Memory B cell (primary cell): Measurements from ENCODE around the gene MFSD6.
A peak's percentile ranks its signal among the peaks of the same experiment; 100 is the strongest.
"Not testable (repeated sequence)": the region's sequence is repeated elsewhere in the genome, so short reads cannot be mapped to it uniquely, and the experiment has no call there.

ENCODE experiments used
- ATAC-seq: fragments of 150-1000 bp; cut with Tn5 transposase; 2 replicates; pipeline ENCODE4 v1.10.0; 2021; ENCODE audit warnings: low read depth, mild to moderate bottlenecking, moderate library complexity
- DNase-seq, 2 donors: peaks; one replicate each; pipeline ENCODE4 v3.0.0; 2022; ENCODE audit warnings: low spot score in 2 of 2
- H3K27ac Mint-ChIP-seq: one replicate; pipeline ENCODE4 v1.8.0; 2022; ENCODE audit warnings: mild to moderate bottlenecking, moderate library complexity, mixed read lengths
- H3K27me3 Mint-ChIP-seq: one replicate; pipeline ENCODE4 v1.8.0; 2022; ENCODE audit warnings: mixed read lengths
- H3K36me3 Mint-ChIP-seq: one replicate; pipeline ENCODE4 v1.8.0; 2022; ENCODE audit warnings: mild to moderate bottlenecking, mixed read lengths
- H3K4me1 Mint-ChIP-seq: one replicate; pipeline ENCODE4 v1.8.0; 2022; ENCODE audit warnings: mixed read lengths
- H3K4me3 Mint-ChIP-seq: one replicate; pipeline ENCODE4 v1.8.0; 2022; ENCODE audit warnings: mild to moderate bottlenecking, moderate library complexity, mixed read lengths
- H3K9me3 Mint-ChIP-seq: one replicate; pipeline ENCODE4 v1.8.0; 2022; ENCODE audit warnings: mixed read lengths

The MFSD6 gene

DNA sequence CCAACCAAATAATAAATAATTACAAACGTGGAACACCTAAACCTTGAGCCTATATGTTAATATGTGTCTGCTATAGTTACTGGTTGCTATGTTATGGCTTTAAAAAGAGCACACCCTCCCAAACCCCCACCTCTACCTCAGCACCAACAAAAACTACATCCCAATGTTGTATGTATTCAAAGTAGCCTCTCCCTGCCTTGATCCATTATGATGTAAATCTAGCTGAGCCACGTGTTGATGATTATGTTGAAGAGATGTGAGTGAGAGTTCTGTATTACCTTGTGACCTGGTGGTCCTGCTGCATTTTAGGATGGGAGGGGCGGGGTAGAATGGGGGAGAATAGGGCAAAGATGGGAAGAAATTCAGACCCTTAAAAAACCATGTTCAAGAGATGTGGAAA, 4.8 kb downstream of the MFSD6 start:
- Mint-ChIP-seq H3K4me3 (no peak overlapping the region), H3K36me3 (peaks cover 4% of the 10 kb centered on the region), H3K4me1 (peaks cover 25% of the 10 kb centered on the region), H3K27ac (peak overlapping the region; percentile 49), H3K27me3 (no peaks in the 10 kb centered on the region), H3K9me3 (no peaks in the 10 kb centered on the region)
- no peak for ATAC-seq
- no peak for DNase-seq

DNA sequence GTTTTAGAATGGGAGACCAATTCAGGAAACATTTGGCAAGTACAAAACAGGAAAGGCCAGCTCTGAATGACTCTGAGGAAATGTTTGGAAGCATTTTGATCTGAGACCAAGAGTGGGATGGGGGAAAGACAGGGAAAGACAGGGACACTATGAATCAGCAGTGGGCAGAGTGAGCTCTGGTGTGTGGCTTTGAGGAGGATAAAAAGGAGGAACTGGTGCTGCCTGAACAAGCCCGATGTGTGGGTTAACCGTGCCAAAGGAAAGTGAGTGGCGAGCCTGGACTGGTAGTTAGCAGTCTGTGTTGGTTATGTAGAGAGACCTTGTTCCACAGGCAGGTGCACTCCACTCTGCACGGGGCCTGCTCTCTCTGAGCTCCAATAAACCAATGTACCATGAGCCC, 5.3 kb downstream of the MFSD6 start:
- H3K27ac Mint-ChIP-seq = peak overlapping the region; percentile 49
- H3K4me3 Mint-ChIP-seq = no peak overlapping the region
- ATAC-seq (no peak), DNase-seq (no peak)
- peaks cover 27% of the 10 kb centered on the region for H3K4me1 Mint-ChIP-seq
- peaks cover 6% of the 10 kb centered on the region for H3K36me3 Mint-ChIP-seq
- no peaks in the 10 kb centered on the region for H3K27me3 Mint-ChIP-seq
- no peaks in the 10 kb centered on the region for H3K9me3 Mint-ChIP-seq

DNA sequence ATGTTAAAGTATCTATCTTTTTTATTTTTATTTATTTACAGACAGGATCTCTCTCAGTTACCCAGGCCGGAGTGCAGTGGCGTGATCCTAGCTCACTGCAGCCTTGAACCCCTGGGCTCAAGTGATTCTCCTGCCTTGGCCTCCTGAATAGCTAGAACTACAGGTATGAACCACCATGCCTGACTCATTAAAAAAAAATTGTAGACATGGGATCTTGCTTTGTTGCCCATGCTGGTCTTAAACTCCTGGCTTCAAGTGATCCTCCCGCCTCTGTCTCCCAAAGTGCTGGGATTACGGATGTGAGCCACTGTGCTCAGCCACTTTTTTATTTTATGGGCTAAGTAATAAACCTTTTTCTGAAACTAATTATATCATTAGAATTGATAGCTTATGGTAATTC, 7.1 kb downstream of the MFSD6 start:
- no peaks in the 10 kb centered on the region for H3K27me3 Mint-ChIP-seq
- H3K4me1 Mint-ChIP-seq = peaks cover 27% of the 10 kb centered on the region
- peak overlapping the region; percentile 89 for H3K27ac Mint-ChIP-seq
- peaks cover 7% of the 10 kb centered on the region for H3K36me3 Mint-ChIP-seq
- ATAC-seq (no peak), DNase-seq (no peak)
- no peaks in the 10 kb centered on the region for H3K9me3 Mint-ChIP-seq
- no peak overlapping the region for H3K4me3 Mint-ChIP-seq

DNA sequence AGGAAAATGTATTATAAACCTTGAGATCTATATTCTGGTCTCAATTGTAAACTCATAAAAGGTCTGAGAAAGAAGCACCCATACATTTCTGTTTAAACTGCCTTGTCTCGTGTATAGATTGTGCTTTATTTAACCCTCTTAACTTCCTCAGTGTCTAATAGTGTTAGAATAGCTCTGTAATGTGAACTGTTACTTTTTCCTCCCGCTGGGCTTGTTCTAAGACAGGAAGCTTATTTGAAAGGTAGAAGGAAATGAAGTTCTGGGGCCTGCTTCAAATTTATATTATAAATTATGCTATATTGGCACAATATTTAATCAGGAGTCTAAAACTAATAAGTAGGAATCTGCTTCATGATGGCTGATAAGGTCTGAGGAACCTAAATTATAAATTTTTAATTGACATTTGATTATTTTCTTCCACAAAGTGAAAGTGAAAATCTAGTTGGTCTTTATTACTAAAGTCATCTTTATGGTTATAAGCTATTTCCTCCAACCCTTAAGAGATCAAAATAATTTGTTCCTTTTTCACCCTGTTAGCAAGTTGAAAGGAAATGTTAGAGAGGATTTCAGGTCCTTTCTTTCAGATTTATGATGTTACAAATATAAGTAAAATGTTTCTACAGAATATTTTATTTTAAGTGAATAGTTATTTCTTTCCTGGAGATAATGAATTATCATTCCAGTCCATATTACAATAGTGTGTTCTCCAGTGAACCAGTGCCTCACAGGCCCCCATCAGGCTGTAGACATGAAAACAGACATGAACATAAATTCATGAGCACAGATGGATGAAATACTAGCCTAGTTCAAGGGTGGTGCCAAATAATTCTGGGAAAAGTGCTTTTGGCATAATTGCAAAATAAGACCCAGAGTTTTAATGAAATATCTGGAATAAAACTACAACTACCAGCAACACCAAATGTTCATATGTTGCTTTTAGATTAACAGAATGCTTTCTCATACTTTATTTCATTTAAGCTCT, 7.9 kb downstream of the MFSD6 start:
- DNase-seq (no peak), ATAC-seq (peak; percentile 51)
- Mint-ChIP-seq H3K27me3 (no peaks in the 10 kb centered on the region), H3K4me3 (peak overlapping the region; percentile 29), H3K4me1 (peaks cover 31% of the 10 kb centered on the region), H3K27ac (peak overlapping the region; percentile 89), H3K9me3 (no peaks in the 10 kb centered on the region), H3K36me3 (peaks cover 9% of the 10 kb centered on the region)

DNA sequence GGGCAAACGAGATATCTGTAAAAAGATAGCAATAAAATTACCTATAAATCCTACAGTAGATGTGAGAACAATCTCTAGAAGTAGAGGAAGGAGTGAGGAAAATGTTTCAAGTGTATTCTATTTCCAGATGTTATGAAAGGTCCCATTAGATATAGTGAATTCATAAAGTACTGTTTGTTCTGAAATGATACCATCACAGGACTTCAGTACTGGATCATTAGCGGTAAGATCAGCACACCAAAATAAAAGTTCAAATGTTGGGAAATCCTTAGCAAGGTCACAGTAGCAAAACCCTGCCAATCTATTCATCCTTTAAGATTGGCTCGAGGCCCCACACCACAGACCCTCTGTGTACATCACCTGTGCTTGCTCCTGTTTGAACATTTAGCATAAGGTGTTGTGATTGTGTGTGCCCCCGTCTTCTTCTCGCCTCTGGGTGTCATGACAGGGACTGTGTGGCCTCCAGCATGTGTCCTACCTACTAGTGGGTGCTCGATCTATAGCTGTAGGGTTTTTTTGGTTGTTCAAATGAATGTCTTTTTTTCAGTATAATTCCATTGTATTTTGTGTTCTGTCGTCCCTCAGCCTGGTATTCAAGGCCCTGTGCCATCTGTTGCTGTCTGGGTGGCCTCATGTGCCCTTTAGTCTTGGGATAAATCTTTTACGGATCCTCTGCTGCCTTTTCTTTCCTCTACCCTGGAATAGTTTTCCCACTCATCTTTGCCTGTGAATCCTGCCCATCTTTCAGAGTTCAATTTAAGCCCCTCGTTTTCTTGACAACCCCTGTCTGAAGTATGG, 9.1 kb downstream of the MFSD6 start:
- H3K4me1 Mint-ChIP-seq = peaks cover 33% of the 10 kb centered on the region
- H3K27me3 Mint-ChIP-seq = no peaks in the 10 kb centered on the region
- peaks cover 14% of the 10 kb centered on the region for H3K36me3 Mint-ChIP-seq
- no peak overlapping the region for H3K4me3 Mint-ChIP-seq
- H3K9me3 Mint-ChIP-seq = no peaks in the 10 kb centered on the region
- DNase-seq (no peak), ATAC-seq (no peak)
- no peak overlapping the region for H3K27ac Mint-ChIP-seq

DNA sequence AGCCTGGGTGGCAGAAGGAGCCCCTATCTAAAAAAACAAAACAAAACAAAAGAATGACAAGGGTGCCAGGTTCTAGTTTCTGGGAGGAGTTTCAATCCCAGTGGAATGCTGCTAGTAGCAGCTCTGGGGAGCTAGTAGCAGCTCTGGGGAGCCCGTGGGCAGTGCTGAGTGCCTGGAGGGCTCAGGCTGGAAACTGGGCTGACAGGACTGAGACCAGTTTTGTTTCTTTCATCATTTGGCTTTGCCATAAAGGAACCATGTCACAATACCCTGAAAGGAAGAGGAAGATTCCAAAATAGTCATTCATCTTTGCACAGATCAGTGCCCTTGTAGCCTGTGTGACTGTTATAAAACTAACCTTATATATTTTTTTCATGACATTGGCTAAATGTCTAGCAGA, 10.6 kb downstream of the MFSD6 start:
- DNase-seq (no peak), ATAC-seq (no peak)
- Mint-ChIP-seq H3K27me3 (no peaks in the 10 kb centered on the region), H3K4me1 (peaks cover 26% of the 10 kb centered on the region), H3K9me3 (no peaks in the 10 kb centered on the region), H3K27ac (no peak overlapping the region), H3K4me3 (no peak overlapping the region), H3K36me3 (peaks cover 14% of the 10 kb centered on the region)

DNA sequence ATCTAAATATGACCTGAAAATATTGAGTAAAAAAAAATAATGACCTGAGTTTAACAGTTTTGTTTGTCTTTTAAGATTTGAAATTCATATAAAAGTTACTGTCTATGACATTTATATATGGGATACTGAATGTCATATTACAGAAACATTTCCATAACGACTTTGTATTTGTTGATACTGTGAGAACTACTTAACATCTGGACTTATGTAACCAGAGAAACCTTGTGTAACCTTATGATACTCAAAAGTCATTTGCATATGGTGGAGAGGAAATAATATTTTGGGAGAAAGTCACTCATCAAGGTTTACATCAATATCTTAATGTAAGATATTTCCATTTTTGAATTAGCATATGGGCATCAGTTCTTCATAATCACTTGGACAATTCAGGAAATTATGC, 12.6 kb downstream of the MFSD6 start:
- peaks cover 23% of the 10 kb centered on the region for H3K4me1 Mint-ChIP-seq
- ATAC-seq = peak; percentile 27

DNA sequence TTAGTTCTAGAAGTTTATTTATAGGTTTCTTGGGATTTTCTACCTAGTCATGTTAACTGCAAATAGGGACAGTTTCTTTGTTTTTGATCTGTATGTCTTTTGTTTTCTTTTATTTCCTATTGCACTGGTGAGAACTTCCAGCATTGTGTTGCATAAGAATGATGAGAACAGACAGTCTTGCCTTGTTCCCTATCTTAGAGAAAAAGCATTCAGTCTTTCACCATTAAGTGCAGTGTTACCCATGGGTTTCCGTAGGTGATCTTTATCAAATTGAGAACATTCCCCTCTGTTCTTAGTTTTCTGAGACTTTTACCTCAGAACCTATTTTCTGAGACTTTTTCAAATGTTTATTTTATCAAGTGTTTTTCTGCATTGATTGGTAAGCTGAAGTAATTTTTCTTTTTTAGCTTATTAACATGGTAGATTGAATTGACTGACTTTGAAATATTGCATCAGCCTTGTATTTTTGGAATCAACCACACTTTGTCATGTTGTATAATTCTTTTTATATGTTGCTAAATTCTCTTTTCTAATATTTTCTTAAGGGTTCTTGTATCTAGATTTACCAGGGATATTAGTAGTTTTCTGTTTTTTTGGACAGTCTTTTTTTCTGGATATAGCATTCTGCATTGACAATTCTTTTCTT, 17.2 kb downstream of the MFSD6 start:
- no peak overlapping the region for H3K27ac Mint-ChIP-seq
- H3K36me3 Mint-ChIP-seq = peaks cover 15% of the 10 kb centered on the region
- ATAC-seq = no peak
- no peaks in the 10 kb centered on the region for H3K9me3 Mint-ChIP-seq
- no peak for DNase-seq
- H3K4me1 Mint-ChIP-seq = peaks cover 23% of the 10 kb centered on the region
- H3K27me3 Mint-ChIP-seq = no peaks in the 10 kb centered on the region
- H3K4me3 Mint-ChIP-seq = no peak overlapping the region

More for the DNA sequence above, 12.6 kb downstream of the MFSD6 start:
- H3K27ac Mint-ChIP-seq = no peak overlapping the region
- no peak for DNase-seq
- H3K4me3 Mint-ChIP-seq = no peak overlapping the region
- H3K27me3 Mint-ChIP-seq = no peaks in the 10 kb centered on the region
- peaks cover 14% of the 10 kb centered on the region for H3K36me3 Mint-ChIP-seq
- H3K9me3 Mint-ChIP-seq = no peaks in the 10 kb centered on the region

DNA sequence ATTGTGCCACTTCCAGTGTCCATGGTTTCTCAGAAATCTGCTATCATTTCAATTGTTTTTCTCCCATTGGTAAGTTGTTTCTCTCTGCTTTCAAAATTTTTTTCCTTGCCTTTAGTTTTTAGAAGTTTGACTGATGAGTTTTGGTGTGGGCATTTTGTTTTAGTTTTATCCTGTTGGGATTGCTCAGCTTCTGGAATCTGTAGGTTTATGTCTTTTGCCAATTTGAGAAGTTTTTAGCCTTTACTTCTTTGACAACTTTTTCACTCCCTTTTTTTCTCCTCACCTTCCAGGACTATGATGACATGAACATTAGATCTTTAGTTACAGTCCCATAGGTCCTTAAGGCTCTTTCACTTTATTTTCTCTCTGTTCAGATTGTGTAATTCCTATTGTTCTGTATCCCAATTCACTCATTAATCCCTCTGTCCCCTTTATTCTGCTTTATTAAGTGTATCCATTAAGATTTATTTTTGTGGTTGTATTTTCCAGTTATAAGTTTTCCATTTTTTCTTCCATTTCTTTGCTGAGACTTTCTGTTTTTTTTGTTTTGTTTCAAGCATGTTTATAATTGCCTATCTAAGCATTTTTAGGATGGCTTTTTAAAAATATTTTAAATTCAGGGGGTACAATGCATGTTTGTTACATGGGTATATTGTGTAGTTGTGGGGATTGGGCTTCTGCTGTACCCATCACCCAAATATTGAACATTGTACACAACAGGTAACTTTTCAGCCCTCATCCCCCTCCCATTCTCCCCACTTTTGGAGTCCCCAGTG, 17.9 kb downstream of the MFSD6 start:
- no peak for DNase-seq
- H3K27me3 Mint-ChIP-seq = no peaks in the 10 kb centered on the region
- no peak for ATAC-seq
- H3K27ac Mint-ChIP-seq = peak overlapping the region; percentile 21
- peaks cover 12% of the 10 kb centered on the region for H3K36me3 Mint-ChIP-seq
- H3K9me3 Mint-ChIP-seq = no peaks in the 10 kb centered on the region
- no peak overlapping the region for H3K4me3 Mint-ChIP-seq
- peaks cover 20% of the 10 kb centered on the region for H3K4me1 Mint-ChIP-seq

DNA sequence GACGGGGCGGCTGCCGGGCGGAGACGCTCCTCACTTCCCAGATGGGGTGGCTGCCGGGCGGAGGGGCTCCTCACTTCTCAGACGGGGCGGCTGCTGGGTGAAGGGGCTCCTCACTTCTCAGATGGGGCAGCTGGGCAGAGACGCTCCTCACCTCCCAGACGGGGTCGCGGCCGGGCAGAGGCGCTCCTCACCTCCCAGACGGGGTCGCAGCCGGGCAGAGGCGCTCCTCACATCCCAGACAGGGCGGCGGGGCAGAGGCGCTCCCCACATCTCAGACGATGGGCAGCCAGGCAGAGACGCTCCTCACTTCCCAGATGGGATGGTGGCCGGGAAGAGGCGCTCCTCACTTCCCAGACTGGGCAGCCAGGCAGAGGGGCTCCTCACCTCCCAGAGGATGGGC, 22.7 kb downstream of the MFSD6 start:
- H3K27me3 Mint-ChIP-seq, ATAC-seq, DNase-seq, H3K9me3 Mint-ChIP-seq, H3K27ac Mint-ChIP-seq, H3K4me3 Mint-ChIP-seq: not testable (repeated sequence)
- peaks cover 28% of the 10 kb centered on the region for H3K4me1 Mint-ChIP-seq
- H3K36me3 Mint-ChIP-seq = peaks cover 13% of the 10 kb centered on the region

DNA sequence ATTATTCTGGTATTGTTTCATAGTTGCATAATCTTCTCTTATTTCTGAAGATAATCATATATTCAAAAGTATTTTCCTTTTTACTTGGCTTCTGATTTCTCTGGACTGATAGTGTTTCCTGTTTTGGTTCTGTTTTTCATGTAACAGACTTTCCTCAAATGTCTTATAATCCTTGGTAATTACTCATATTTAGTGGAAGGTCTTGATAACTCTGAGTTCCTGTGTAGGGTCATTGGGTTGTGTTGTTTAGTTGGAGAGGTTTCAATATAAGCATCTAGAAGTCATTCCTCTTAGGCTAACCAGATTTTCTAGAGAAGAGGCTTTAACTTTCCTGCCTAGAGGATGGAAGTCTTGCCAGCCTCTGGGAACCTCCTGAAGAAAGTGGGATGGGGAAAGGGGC, 23.8 kb downstream of the MFSD6 start:
- peaks cover 22% of the 10 kb centered on the region for H3K4me1 Mint-ChIP-seq

DNA sequence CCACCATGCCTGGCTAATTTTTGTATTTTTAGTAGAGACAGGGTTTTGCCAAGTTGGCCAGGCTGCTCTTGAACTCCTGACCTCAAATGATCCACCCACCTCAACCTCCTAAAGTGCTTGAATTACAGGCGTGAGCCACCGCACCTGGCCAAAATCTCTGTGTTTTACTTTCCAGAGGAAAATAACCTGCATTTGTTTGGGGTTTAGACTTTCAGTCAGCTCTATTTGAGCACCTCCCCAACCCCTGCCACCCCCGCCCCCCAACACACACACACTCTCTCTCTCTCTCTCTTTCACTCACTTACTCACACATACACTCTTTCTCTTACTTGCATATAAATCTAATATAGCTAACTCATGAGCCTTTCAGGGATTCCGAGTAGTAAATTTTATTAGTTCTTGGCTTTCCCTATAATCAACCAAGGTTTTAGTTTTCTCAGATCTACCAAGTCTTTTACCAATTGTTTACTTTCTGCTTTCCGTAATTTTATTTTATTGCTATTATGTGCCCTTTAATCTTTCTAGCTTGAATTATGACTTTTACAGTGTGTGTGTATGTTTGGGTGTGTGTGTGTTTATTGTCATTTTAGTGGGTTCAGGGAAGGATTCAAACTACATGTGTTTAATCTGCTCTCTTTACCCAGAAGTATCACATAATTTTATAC, 24.5 kb downstream of the MFSD6 start:
- H3K4me1 Mint-ChIP-seq = peaks cover 20% of the 10 kb centered on the region
- ATAC-seq (no peak), DNase-seq (no peak)
- H3K9me3 Mint-ChIP-seq = no peaks in the 10 kb centered on the region
- H3K27ac Mint-ChIP-seq = no peak overlapping the region
- H3K4me3 Mint-ChIP-seq = no peak overlapping the region
- H3K36me3 Mint-ChIP-seq = peaks cover 26% of the 10 kb centered on the region
- H3K27me3 Mint-ChIP-seq = no peaks in the 10 kb centered on the region

More for the DNA sequence above, 23.8 kb downstream of the MFSD6 start:
- no peak for DNase-seq
- no peak overlapping the region for H3K4me3 Mint-ChIP-seq
- no peaks in the 10 kb centered on the region for H3K27me3 Mint-ChIP-seq
- no peaks in the 10 kb centered on the region for H3K9me3 Mint-ChIP-seq
- peaks cover 18% of the 10 kb centered on the region for H3K36me3 Mint-ChIP-seq
- no peak for ATAC-seq
- no peak overlapping the region for H3K27ac Mint-ChIP-seq
